GM23338 (cell line): Measurements from ENCODE around the gene CCDC144A. TPM values are rescaled to one million over a fixed set of nuclear protein-coding genes. Genes with fewer than 3 reads are reported as not detected.
"Not testable (repeated sequence)": the region's sequence is repeated elsewhere in the genome, so short reads cannot be mapped to it uniquely, and the experiment has no call there.

Source experiments
- ATAC-seq: fragments of 200-7000 bp; cut with Tn5 transposase; 3 replicates; pipeline ENCODE4 v1.9.1; 2020
- DNase-seq: peaks from one replicate; pipeline ENCODE4 v3.0.0-alpha.2; 2015; ENCODE audit warnings: low spot score
- H2AFZ ChIP-seq: fragments of 200-600 bp; sonication (generic); 2 replicates; pipeline ENCODE4 v1.8.0; 2016; ENCODE audit warnings: antibody characterized with exemption, mild to moderate bottlenecking, moderate library complexity
- H3F3A ChIP-seq: fragments of 200-600 bp; sonication (generic); replicated peaks from 2 replicates; pipeline ENCODE4 v1.8.0; 2017; ENCODE audit warnings: antibody characterized with exemption, mixed run types, low read depth
- H3K27ac ChIP-seq: fragments of 200-600 bp; sonication (generic); 2 replicates; pipeline ENCODE4 v1.6.1; 2016; ENCODE audit warnings: low read depth
- H3K27me3 ChIP-seq: fragments of 200-600 bp; sonication (generic); 2 replicates; pipeline ENCODE4 v1.8.0; 2016; ENCODE audit warnings: mild to moderate bottlenecking, mixed run types, moderate library complexity; ENCODE audit not compliant: insufficient read depth
- H3K36me3 ChIP-seq: fragments of 200-600 bp; sonication (generic); 2 replicates; pipeline ENCODE4 v1.8.0; 2016; ENCODE audit warnings: mild to moderate bottlenecking; ENCODE audit not compliant: insufficient read depth
- H3K4me1 ChIP-seq: fragments of 200-600 bp; sonication (generic); 2 replicates; pipeline ENCODE4 v1.8.0; 2016; ENCODE audit warnings: mild to moderate bottlenecking, moderate library complexity; ENCODE audit not compliant: insufficient read depth
- H3K4me2 ChIP-seq: fragments of 200-600 bp; sonication (generic); 2 replicates; pipeline ENCODE4 v1.7.1; 2017; ENCODE audit warnings: mixed run types
- H3K4me3 ChIP-seq: fragments of 200-600 bp; sonication (generic); 2 replicates; pipeline ENCODE4 v1.6.1; 2016; ENCODE audit warnings: mixed run types
- H3K79me2 ChIP-seq: fragments of 200-600 bp; sonication (generic); replicated peaks from 2 replicates; pipeline ENCODE4 v1.8.0; 2017; ENCODE audit warnings: mild to moderate bottlenecking; ENCODE audit not compliant: insufficient read depth
- H3K9me2 ChIP-seq: fragments of 200-600 bp; sonication (generic); 2 replicates; pipeline ENCODE4 v1.8.0; 2017; ENCODE audit not compliant: insufficient read depth
- H4K20me1 ChIP-seq: fragments of 200-600 bp; sonication (generic); replicated peaks from 2 replicates; pipeline ENCODE4 v1.8.0; 2017; ENCODE audit warnings: mild to moderate bottlenecking; ENCODE audit not compliant: insufficient read depth
- H3K27ac Mint-ChIP-seq: 2 replicates; pipeline ENCODE4 v1.8.0; 2020; ENCODE audit warnings: inconsistent platforms, mild to moderate bottlenecking, moderate library complexity, mixed read lengths
- H3K27me3 Mint-ChIP-seq: 3 replicates; pipeline ENCODE4 v1.8.0; 2022; ENCODE audit warnings: low read depth, mild to moderate bottlenecking, moderate library complexity, mixed read lengths, inconsistent platforms; ENCODE audit not compliant: insufficient read depth, poor library complexity
- H3K36me3 Mint-ChIP-seq: 3 replicates; pipeline ENCODE4 v1.8.0; 2021; ENCODE audit warnings: low read depth, mild to moderate bottlenecking, inconsistent platforms, moderate library complexity, mixed read lengths
- H3K4me1 Mint-ChIP-seq: 3 replicates; pipeline ENCODE4 v1.8.0; 2020; ENCODE audit warnings: mild to moderate bottlenecking, inconsistent platforms, mixed read lengths
- H3K4me3 Mint-ChIP-seq: 3 replicates; pipeline ENCODE4 v1.8.0; 2021; ENCODE audit warnings: moderate library complexity, mild to moderate bottlenecking, inconsistent platforms, mixed read lengths
- H3K9me3 Mint-ChIP-seq: 3 replicates; pipeline ENCODE4 v1.8.0; 2020; ENCODE audit warnings: moderate library complexity, mild to moderate bottlenecking, inconsistent platforms, mixed read lengths
- CTCF ChIP-seq, 2 experiments: fragments of 200-600 bp in 1 of 2; sonication (generic) in 1 of 2; conservative IDR thresholded peaks; 2 replicates each; pipeline versions ENCODE4 v1.5.1 to v1.6.1; 2016 to 2017; ENCODE audit warnings: antibody characterized with exemption in 2 of 2, low read depth in 2 of 2, mild to moderate bottlenecking in 2 of 2, moderate library complexity in 1 of 2
- NANOG ChIP-seq: IDR thresholded peaks from 2 replicates; pipeline ENCODE4 v1.6.1; 2016; ENCODE audit warnings: antibody characterized with exemption, borderline replicate concordance
- POLR2AphosphoS5 ChIP-seq: IDR thresholded peaks from 2 replicates; pipeline ENCODE4 v1.6.1; 2016; ENCODE audit warnings: antibody characterized with exemption, low read depth
- STAT1 ChIP-seq: IDR thresholded peaks from one replicate; pipeline ENCODE4 v1.6.1; 2016; ENCODE audit warnings: antibody characterized with exemption; ENCODE audit not compliant: unreplicated experiment
- ZNF462 ChIP-seq: fragments of 250-450 bp; sonication (Bioruptor Pico); IDR thresholded peaks from 2 replicates; pipeline ENCODE4 v1.5.0; 2020; ENCODE audit warnings: mild to moderate bottlenecking, moderate library complexity
- polyA plus RNA-seq: library from polyadenylated mRNA; unstranded; fragments of >200 nt; fragmentation: Nextera tagmentation; extraction: Ambion mirVana; gene quantifications from 2 replicates; pipeline ENCODE4 v1.2.1, GENCODE V29; 2016
- total RNA-seq: library from RNA; depleted of rRNA; stranded (reverse); fragments of >200 nt; shearing (Covaris generic); gene quantifications from 2 replicates; pipeline ENCODE4 v1.2.3, GENCODE V29; 2014

The CCDC144A gene
- total and polyA plus RNA-seq, 2 experiments from 2014 or later, result 4.2 to 13.9 TPM

- TF ChIP-seq ZNF462 (CRISPR knock-in tag) (no peak), CTCF (conservative IDR thresholded peaks at IDR 0.05; ENCODE audit: low read depth in 2 of 2) (no peak), NANOG (no peak), STAT1 (no peak), POLR2AphosphoS5 (no peak)
These were observed 13.3 kb upstream of the CCDC144A start (continued) for GRCh38 chr17:16676676-16677268.

GRCh38 chr17:16683290-16684138, 6.5 kb upstream of the CCDC144A start:
- H3K9me3 Mint-ChIP-seq, H4K20me1 ChIP-seq, H3K4me3 ChIP-seq, H3K27me3 ChIP-seq, H3K27ac Mint-ChIP-seq, H2AFZ ChIP-seq, H3K27ac ChIP-seq, H3F3A ChIP-seq, H3K79me2 ChIP-seq, H3K9me2 ChIP-seq, H3K36me3 ChIP-seq, H3K36me3 Mint-ChIP-seq: not testable (repeated sequence)
- Mint-ChIP-seq H3K4me3 (peak overlapping the region; percentile 20; the same call in 1 of the 3 replicates), H3K4me1 (peaks cover 37% of the 10 kb centered on the region), H3K27me3 (peaks cover 10% of the 10 kb centered on the region)
- DNase-seq, result peak; percentile 53
- peak overlapping the region; percentile 25; the same call in 1 of the 2 replicates for H3K4me2 ChIP-seq
- peaks cover 24% of the 10 kb centered on the region for H3K4me1 ChIP-seq
- ATAC-seq, result peak; percentile 68

- H3K4me2 ChIP-seq, H3K4me3 Mint-ChIP-seq, ATAC-seq, H3K36me3 ChIP-seq, H3K9me2 ChIP-seq, H3K27ac Mint-ChIP-seq, H2AFZ ChIP-seq, H3F3A ChIP-seq, H4K20me1 ChIP-seq, H3K4me3 ChIP-seq, DNase-seq, H3K79me2 ChIP-seq, H3K27me3 ChIP-seq: not testable (repeated sequence)
- H3K36me3 Mint-ChIP-seq, result peaks cover 19% of the 10 kb centered on the region
- peaks cover 42% of the 10 kb centered on the region for H3K4me1 Mint-ChIP-seq
- peaks cover 26% of the 10 kb centered on the region for H3K9me3 Mint-ChIP-seq
- Histone ChIP-seq H3K4me1 (peaks cover 24% of the 10 kb centered on the region), H3K27ac (peak overlapping the region; percentile 95)
- H3K27me3 Mint-ChIP-seq, result peaks cover 13% of the 10 kb centered on the region
These were observed 4.0 kb upstream of the CCDC144A start for GRCh38 chr17:16686019-16686418.

- Mint-ChIP-seq H3K4me3 (peak overlapping the region; percentile 51), H3K36me3 (peaks cover 19% of the 10 kb centered on the region), H3K4me1 (peaks cover 40% of the 10 kb centered on the region), H3K27me3 (peaks cover 12% of the 10 kb centered on the region), H3K9me3 (peaks cover 26% of the 10 kb centered on the region), H3K27ac (peak overlapping the region; percentile 70)
- not testable (repeated sequence) for H4K20me1 ChIP-seq, H3K9me2 ChIP-seq, H3K79me2 ChIP-seq, H3K27me3 ChIP-seq, H3F3A ChIP-seq, H2AFZ ChIP-seq, H3K36me3 ChIP-seq
- DNase-seq (peak; percentile 72), ATAC-seq (peak; percentile 29)
- H3K27ac ChIP-seq, result peak overlapping the region; percentile 95
- peaks cover 24% of the 10 kb centered on the region for H3K4me1 ChIP-seq
- H3K4me3 ChIP-seq, result peak overlapping the region; percentile 36
- H3K4me2 ChIP-seq, result peak overlapping the region; percentile 70
These were observed 2.9 kb upstream of the CCDC144A start for GRCh38 chr17:16687151-16687550.
